GM19240 (cell line): Measurements from ENCODE around the gene BSCL2.
"Not testable (repeated sequence)": the region's sequence is repeated elsewhere in the genome, so short reads cannot be mapped to it uniquely, and the experiment has no call there.

ENCODE experiments used
- DNase-seq: peaks from one replicate; pipeline ENCODE4 v3.0.0; 2011; ENCODE audit warnings: low spot score; ENCODE audit not compliant: insufficient read length

The BSCL2 gene

DNA sequence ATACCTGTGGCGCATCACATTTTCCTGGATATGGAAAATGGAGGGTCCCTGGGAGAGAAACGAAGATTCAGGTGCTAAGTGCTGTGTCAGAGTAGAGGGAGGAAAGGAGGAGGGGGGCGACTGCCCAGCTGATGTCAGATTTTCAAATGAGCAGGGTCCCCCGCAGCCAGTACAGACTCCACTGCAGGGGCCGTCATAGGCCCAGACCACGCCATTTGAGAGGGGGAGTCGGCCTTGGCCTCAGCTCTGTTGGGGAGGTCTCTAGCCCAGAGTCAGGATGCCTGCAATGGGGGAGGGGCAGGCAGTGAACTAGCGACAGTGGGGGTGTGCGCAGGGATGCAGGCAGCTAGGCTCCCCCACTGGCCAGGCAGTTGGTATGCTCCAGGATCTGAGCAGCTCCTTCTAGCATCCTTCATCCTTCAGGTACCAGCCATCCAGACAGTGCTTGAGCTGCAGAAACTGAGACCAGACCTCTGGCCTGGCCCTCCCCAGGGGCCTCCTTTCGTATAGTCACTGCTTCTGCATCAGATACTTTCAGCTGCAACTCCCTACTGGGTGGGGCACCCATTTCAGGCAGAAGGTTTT lies at the start of gene BSCL2, which contains the start of gene GNG3:
BSCL2 (minus strand) TSS at position 148 of the 585 bp plus-strand sequence. CDS start 229 bp downstream, outside the sequence.
GNG3 (plus strand) TSS at position 400 of the 585 bp plus-strand sequence. CDS start 620 bp downstream, outside the sequence.
- no peak for DNase-seq

DNA sequence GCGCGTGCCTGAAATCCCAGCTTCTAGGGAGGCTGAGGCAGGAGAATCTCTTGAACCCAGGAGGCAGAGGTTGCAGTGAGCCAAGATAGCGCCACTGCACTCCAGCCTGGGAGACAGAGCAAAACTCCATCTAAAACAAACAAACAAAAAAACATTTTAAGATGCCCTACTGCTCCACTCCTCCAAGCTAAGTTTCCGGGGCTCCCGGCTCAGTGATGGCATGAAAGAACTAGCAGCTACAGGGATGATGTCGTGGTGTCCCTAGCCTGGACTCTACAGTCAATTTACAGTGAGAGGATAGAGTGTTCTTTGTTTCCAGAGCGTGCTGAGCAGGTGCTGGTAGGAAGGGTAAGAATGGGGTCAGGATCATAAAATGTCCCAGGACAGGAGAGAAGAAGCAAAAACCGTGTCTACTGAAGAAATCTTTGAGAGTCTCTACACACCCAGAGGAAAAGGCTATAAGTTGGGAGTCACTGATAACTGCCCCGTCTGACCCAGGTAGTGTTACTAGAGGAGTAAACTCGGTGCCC lies 47.9 kb upstream of the BSCL2 start:
- DNase-seq, result no peak

DNA sequence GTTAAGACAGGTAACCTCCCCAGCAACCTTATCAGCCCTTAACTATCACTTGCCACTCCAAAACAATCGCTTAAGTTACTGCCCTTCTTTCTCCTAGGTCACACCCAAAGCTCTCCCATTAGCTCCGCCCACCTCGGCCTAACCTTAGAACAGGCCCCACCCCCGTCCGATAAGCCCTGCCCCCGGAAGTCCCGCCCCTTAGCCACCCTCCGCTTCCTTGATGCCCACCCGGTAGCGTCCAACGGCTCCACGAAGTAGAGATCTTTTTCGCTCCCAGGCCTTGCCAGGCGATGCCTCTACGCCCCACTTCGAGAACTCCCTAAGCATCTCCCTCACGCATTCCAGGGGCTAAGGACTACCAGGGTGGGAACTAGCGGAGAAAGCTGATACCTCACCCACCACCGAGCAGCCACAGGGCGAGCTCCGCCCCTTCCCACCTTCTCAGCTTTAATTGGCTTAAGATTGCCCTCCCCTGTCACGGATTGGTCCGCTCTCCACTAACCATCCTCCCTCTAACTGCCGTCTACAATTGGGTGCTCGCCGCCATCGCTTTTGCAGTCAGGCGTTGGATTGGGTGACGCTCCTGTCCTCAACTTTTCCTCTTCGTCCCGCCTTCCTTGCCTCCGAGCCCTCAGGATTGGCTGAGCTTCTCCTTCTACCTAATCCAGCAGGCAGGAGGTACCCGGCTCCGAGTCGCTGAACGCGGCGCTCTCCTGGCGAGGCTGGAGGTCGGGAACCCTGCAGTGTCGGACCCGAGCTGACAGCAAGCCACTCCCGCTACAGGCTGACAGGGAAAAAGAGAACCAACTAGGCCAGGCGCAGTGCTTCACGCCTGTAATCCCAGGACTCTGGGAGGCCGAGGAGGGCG lies 46.7 kb upstream of the BSCL2 start, which contains the start of gene ZBTB3:
ZBTB3 (minus strand) TSS at position 425 of the 868 bp plus-strand sequence. CDS start 496 bp downstream, outside the sequence.
- DNase-seq, result peak; percentile 91

DNA sequence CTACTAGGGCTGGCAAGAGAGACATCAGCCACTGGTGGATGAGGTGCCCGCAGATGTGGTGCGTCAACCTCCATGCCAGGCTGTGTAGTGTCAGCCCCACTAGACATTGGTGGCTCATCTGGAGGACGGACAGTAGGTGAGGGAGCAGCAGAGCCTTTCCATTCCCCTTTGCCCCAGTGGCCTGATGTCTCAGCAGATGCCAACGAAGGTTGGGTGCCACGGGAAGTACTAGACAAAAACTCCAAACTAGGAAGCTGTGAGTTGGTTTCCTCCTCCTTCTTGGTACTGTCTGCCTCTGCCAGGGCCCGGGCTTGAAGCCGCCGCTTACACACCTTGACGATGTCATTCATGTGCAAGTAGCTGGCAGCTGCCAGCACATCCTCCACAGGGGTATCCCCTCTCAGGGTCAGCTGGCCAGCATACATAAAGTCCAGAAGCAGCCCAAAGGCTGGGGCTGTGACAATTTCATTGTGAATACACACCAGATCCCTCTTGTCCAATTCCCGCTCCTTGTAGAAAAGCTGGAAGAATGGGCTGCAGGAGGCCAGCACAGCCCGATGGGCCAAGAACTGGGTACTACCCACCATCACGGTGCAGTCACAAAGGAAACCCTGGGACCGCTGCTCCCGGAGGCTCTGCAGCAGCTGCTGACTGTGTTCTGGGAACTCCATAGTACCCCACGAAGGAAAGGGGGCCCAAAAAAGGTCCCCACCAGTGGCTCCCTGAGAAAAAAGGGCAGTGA lies 45.9 kb upstream of the BSCL2 start:
- DNase-seq, result no peak

DNA sequence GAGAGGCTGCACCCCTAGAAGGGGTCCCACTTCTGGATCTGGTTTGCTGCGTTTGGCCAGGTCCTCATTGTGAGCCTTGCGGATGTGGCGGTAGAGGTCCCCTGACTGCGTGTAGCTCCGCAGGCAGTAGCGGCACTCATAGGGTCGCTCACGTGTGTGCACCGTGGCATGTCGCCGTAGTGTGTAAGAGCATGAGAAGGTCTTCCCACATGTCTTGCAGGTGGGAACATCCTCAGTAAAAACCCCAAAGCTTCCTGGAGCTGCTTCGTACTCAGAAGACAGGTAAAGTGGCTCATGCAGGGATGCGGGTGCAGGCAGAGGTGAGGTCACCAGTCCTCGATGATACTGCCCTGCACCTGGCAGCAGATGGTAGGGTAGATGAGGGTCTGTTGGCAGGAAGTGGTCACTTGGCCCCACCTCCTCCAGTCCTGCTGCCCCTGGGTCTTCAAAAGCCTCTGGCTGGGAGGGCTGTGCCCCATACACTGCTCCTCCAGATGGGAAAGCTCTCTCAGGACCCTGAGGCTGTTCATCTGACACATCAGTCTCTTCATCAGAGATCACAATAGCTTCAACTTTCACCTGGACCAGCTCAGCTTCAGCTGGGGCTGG lies 45.1 kb upstream of the BSCL2 start:
- no peak for DNase-seq

DNA sequence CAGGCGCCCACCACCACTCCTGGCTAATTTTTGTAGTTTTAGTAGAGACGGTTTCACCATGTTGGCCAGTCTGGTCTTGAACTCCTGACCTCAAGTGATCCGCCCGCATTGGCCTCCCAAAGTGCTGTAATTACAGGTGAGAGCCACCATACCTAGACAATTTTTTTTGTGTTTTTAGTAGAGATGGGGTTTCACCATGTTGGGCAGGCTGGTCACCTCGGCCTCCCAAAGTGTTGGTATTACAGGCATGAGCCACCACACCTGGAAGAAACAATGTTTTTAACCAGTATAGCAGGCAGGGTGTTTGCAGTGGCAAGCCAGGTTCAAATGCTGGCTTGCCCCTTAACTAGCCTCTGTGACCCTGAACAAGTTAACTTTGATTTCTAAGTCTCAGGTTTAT lies 42.7 kb upstream of the BSCL2 start:
- DNase-seq, result not testable (repeated sequence)

DNA sequence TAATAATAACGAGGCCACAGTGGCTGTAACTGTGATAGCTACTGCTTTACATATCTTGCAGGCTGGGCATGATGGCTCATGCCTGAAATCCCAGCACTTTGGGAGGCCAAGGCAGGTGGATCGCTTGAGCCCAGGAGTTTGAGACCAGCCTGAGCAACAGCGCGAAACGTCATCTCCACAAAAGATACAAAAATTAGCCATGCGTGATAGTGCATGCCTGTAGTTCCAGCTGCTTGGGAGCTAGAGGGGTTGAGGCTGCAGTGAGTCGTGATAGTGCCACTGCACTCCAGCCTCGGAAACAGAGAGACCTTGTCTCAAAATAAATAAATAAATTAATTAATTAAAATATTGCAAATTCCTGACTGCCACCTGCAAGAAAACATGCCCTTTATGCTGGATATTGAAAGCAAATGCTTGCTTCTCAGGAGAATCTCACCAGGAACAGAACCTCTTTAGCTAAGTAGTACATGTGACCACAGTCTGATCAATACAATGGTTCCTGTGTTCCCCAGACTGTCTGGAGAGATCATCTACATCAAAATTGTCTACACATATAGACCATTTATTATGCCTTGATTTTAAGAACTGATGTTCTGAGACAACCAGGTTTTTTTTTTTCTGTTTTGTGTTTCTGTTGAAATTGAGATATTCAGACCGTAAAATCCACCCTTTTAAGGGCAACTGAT lies 40.4 kb upstream of the BSCL2 start:
- DNase-seq, result no peak

DNA sequence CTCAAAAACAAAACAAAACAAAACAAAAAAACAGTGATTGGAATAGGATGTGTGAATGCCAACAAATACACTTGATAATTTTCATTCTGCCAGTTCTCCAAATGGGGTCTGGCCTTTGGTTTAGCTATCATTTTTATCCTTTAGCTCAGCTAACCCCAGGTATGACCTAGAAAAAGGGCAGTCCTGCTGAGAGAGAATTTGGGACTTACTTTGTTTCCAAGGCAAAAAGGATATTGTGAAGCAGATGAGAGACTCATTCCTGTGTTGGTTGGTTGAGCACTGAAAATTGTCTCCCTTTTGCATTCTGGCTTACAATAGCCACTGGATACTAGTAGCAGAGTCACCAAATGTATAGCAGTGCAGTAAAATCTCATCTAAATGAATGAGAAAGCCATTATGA lies 30.0 kb upstream of the BSCL2 start:
- DNase-seq, result no peak

DNA sequence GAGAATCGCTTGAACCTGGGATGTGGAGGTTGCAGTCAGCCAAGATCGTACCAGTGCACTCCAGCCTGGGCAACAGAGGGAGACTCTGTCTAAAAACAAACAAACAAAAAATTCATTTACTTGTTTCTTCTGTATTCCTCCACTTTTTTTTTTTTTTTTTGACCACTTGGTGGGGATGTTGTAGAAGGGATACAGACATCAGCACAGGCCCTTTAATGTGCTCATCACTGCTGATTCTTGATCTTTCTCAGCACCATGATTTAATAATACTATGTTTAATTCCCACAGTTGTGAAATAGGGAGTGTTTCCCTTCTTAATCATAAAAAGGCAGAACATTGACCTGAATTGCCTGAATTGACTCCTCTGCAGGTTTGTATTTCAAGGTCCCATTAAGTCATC lies 25.6 kb upstream of the BSCL2 start:
- no peak for DNase-seq

DNA sequence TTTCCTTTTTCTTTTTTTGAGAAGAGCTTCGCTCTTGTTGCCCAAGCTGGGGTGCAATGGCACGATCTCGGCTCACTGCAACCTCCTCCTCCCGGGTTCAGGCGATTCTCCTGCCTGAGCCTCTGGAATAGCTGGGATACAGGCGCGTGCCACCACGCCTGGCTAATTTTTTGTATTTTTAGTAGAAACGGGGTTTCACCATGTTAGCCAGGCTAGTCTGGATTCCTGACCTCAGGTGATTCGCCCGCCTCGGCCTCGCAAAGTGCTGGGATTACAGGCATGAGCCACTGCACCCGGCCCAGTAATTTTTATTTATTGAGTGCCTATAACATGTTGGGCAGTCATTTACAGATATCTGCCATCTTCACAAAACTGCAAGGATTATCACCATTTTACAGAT lies 22.9 kb upstream of the BSCL2 start:
- not testable (repeated sequence) for DNase-seq

DNA sequence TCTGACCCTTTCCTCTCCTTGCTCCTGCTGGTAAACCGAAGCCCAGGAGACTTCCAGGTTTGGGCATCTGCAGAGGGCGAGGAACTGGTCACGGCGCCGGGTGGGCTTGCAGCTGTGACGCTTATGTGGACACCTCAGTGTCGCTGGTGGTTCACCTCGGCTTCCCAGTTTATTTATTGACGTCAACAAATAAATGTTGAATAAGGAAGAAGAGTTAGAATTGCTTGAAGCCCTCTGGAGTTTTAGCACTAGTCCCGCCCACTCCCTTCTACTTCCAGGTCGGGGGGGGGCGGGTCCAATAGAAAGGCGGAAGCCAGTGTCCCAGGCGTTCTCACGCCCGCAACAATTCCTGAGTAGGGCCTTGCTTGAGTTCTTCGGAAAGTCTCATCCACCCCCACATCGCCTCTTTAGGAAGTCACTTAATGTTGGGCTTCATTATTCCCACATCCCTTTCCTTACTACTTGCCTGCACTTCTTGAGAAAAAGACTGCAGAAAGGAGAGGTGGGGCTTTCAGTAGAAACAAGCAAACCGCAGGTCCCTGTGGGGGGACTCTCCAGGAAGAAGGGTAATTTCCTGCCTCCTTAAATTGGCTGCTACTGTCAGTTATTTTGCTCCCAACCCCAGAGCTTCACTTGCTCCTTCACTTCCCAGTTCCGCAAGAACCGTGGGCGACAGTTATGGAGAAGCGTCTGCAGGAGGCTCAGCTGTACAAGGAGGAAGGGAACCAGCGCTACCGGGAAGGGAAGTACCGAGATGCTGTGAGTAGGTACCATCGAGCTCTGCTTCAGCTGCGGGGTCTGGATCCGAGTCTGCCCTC lies 21.2 kb upstream of the BSCL2 start, which contains the start of gene TTC9C:
TTC9C (plus strand) TSS at position 316 of the 818 bp plus-strand sequence; CDS start at position 679, 363 bp downstream.
- peak; percentile 51 for DNase-seq

DNA sequence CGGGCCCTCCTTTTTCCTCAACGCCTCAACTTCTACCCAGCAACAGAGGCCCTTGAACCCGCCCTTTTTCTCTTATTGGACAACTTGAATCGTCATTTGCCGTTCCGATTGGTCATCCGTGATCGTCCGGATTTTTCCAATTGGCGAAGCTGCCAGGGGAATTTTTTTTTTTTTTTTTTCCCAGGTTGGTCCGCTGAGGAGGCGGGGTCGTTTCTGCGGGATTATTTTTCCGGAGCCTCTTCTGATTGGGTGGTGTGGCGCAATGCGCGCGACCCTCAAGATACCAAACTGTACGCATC lies 20.6 kb upstream of the BSCL2 start:
- DNase-seq, result peak; percentile 60

DNA sequence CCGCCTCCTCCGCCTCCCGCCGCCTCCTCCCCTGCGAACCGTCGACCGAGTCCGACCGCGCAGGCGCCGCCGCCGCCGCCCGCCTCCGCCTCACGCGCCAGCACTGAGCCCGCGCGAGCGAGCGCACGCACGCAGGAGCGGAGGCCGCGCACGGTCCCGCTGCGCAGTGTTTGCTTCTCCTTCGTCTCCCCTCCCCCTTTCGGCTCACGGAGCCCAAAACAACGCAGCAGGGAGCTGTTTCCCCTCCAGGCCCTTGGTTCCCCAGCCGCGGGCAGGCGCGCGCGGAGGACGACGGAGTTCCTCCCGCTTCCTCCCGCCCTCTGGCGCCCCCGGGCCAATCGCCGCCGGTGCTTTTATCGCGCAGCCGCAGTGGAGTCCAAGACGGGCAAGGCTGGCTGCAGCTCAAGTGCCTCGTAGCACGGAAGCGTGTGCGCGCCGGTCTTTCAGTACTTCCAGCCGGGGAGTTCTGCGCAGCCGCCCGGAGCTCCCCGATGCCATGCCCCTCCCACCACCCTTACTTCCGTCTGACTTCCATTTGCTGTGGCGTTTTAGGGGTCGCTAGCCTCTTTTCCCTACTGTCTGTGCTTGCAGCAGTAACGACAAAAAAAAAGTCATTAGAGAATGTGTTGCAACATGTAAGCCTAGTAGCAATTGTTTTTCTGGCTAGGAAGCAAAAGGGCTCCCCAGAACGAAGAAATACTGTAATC lies 20.1 kb upstream of the BSCL2 start, which contains the start of gene HNRNPUL2:
HNRNPUL2 (minus strand) TSS at position 293 of the 707 bp plus-strand sequence. CDS start 301 bp downstream, outside the sequence.
- peak; percentile 83 for DNase-seq

DNA sequence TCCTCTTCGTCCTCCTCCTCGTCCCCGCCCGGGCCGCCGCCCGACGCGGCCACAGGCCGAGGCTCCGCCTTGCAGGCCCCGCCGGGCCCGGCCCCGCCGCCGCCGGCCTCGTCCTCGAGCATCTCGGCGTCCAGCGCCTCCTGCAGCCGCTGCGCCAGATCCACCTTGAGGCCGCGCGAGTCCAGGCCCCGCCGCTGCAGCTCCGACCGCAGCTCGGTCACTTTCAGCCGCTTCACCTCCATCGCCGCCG lies 19.6 kb upstream of the BSCL2 start:
- no peak for DNase-seq

DNA sequence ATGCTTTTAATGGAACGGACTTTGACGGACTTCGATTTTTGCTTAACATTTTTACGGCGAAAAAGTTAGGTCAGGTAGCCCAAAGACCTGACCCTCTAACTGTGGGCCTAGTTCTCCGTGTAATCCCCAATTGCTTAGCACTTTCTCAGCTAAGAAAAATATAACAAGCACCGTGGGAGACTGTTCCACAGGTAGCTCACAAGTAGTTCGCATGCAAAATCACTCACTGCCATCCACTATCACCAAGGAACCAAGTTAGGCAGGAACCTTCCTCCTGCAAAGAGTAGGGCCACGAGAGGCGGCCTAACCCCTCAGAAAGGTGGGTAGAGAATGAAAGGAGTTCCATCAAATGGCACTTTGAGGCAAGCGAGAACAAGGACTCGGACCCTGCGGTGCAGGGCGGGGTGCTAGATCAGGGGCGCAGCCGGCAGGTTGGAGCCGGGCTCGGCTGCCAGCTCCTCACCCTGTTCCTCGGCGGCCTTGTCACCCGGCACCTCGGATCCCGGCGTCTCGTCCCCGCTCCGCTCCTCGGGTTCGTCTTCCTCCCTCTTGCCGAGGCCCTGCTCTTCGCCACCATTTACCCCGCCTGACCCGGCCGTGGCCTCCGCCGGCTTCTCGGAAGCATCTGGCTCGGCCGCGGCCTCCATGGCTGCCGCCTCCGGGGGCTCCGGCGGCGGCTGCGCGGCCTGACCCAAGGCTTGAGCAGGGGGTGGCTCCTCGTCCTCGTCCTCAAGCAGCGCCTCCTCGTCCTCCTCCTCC lies 19.1 kb upstream of the BSCL2 start:
- DNase-seq, result no peak

DNA sequence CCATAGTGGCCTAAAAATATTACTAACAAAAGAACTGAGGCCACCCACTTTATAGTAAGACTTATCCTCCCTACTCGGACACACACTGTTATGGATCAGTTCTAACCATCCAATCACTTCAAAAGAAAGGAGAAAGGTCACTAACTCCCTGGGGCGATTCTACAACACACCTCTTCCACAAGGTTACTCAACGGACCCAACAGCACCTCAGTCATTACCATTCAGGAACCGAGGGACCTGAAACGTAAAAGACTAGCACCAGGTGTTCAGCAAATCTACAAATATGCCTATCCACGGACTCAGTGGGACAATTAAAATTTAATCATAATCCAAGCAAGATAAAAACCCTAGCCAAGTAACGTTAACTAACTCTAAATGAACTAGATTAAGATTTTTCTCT lies 18.4 kb upstream of the BSCL2 start:
- no peak for DNase-seq

DNA sequence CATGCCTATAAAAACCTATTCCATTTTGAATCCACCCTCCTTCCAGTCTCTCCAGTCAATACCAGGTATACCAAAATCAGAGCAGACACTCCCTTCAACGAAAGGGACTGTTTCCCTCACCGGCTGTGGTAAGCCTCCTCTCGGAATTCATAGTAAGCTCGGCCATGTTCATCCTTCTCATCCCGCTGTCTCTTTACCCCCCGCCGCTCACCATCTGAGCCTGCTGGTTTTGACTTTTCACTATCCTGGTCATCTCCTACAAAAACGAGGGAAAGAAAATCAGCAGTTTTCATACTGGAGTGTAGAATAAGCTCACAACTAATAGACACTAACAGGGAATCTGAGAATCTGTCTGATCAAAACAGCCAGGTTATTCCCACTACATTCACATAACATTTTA lies 16.9 kb upstream of the BSCL2 start:
- no peak for DNase-seq

DNA sequence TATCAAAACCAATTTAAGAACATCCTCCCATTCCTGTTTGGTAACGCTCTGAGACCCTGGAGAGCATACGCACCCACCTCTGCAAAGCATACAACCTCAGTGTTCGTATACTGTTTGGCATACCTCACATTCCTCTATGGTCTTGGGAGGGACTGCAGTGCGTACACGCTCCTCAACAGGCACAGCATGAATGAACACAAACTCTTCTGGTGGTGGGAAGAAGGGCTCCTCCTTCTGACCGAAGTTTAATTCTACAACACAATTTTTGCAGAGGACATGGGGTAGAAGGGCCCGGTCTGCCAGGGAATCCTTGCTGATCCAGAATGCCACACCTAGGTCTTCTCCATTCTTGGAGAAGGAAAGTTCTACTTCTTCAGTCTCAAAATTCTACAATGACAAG lies 14.8 kb upstream of the BSCL2 start:
- no peak for DNase-seq
